ENCODE results near the gene GLRA3. TPM values are rescaled to one million over a fixed set of nuclear protein-coding genes. Genes with fewer than 3 reads are reported as not detected.

Gene GLRA3
- total and polyA plus RNA-seq, 2 donors (not counting 3 experiments of a cell fraction or from before 2014, with no cell fraction given), result not detected

DNA sequence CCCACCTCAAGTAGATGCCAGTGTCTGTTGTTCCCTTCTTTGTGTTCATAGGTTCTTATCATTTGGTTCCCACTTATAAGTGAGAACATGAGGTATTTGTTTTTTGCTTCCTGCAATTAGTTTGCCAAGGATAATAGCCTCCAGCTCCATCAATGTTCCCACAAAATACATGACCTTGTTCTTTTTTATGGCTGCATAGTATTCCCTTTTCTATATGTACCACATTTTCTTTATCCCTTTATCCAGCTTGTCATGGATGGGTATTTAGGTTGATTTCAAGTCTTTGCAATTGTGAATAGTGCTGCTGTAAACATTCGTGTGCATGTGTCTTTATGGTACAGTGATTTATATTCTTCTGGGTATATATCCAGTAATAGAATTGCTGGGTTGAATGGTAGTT, 138.4 kb downstream of the GLRA3 start:
- intact Hi-C loops (cut with micrococcal nuclease), result no loop called here
- Histone ChIP-seq H3K9ac (replicated peaks; ENCODE audit: extremely low read depth, insufficient read depth, low read length) (no peak overlapping the region), H3K36me3 (ENCODE audit: control insufficient read depth in 2 of 2, extremely low read depth in 1 of 2, insufficient read depth in 2 of 2, low read length in 2 of 2) (no peaks in the 10 kb centered on the region), H3K27ac (ENCODE audit: insufficient read depth, low read depth, low read length) (no peak overlapping the region), H3K4me2 (ENCODE audit: insufficient read depth, low read length) (no peak overlapping the region), H2AFZ (ENCODE audit: low read depth, low read length) (no peak overlapping the region), H3K4me1 (ENCODE audit: control insufficient read depth, extremely low read depth, insufficient read depth, low read length) (no peaks in the 10 kb centered on the region), H3K9me3 (replicated peaks; ENCODE audit: control insufficient read depth, insufficient read depth, low read length) (no peaks in the 10 kb centered on the region), H3K27me3 (ENCODE audit: control insufficient read depth in 2 of 2, insufficient read depth in 2 of 2, low read length in 2 of 2) (no peaks in the 10 kb centered on the region), H3K79me2 (ENCODE audit: control insufficient read depth, insufficient read depth, low read length) (no peaks in the 10 kb centered on the region), H3K9me1 (replicated peaks; ENCODE audit: control insufficient read depth, extremely low read depth, insufficient read depth, low read length) (no peaks in the 10 kb centered on the region), H4K20me1 (replicated peaks; ENCODE audit: control insufficient read depth, extremely low read depth, insufficient read depth, low read length) (no peaks in the 10 kb centered on the region), H3K4me3 (replicated peaks in 1 of 3; ENCODE audit: insufficient read depth in 1 of 3, low read depth in 1 of 3, low read length in 3 of 3) (no peak overlapping the region)
- DNase-seq (ENCODE audit: low read depth, low spot score) (no peak), FAIRE-seq (no peak)
- dilution Hi-C loops (cut with MboI; ENCODE audit: extremely low pct_ligation_motif_present, low sequenced_read_pairs), result no loop called here
- TF ChIP-seq FOS (IDR thresholded peaks at IDR 0.05; ENCODE audit: borderline replicate concordance, insufficient read depth, low read length) (no peak), MYC (IDR thresholded peaks at IDR 0.05; ENCODE audit: low read depth, low read length) (no peak), POLR2A (IDR thresholded peaks at IDR 0.05; ENCODE audit: low read depth, low read length) (no peak), GATA2 (IDR thresholded peaks at IDR 0.05; ENCODE audit: insufficient read depth, insufficient read length, low read depth, low read length) (no peak)
- TF ChIP-seq, protein P1, sequence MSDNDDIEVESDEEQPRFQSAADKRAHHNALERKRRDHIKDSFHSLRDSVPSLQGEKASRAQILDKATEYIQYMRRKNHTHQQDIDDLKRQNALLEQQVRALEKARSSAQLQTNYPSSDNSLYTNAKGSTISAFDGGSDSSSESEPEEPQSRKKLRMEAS (IDR thresholded peaks at IDR 0.05; ENCODE audit: insufficient read depth, insufficient read length), result no peak
- TF ChIP-seq, protein P2, sequence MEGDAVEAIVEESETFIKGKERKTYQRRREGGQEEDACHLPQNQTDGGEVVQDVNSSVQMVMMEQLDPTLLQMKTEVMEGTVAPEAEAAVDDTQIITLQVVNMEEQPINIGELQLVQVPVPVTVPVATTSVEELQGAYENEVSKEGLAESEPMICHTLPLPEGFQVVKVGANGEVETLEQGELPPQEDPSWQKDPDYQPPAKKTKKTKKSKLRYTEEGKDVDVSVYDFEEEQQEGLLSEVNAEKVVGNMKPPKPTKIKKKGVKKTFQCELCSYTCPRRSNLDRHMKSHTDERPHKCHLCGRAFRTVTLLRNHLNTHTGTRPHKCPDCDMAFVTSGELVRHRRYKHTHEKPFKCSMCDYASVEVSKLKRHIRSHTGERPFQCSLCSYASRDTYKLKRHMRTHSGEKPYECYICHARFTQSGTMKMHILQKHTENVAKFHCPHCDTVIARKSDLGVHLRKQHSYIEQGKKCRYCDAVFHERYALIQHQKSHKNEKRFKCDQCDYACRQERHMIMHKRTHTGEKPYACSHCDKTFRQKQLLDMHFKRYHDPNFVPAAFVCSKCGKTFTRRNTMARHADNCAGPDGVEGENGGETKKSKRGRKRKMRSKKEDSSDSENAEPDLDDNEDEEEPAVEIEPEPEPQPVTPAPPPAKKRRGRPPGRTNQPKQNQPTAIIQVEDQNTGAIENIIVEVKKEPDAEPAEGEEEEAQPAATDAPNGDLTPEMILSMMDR (IDR thresholded peaks at IDR 0.05; ENCODE audit: extremely low read depth in 1 of 2, insufficient read depth in 1 of 2, low read depth in 1 of 2, low read length in 2 of 2), result no peak
- ChIA-PET CTCF (no interaction called here), POLR2A (no interaction called here)
- BruUV-seq (replicated peaks), result no TSS peak

DNA sequence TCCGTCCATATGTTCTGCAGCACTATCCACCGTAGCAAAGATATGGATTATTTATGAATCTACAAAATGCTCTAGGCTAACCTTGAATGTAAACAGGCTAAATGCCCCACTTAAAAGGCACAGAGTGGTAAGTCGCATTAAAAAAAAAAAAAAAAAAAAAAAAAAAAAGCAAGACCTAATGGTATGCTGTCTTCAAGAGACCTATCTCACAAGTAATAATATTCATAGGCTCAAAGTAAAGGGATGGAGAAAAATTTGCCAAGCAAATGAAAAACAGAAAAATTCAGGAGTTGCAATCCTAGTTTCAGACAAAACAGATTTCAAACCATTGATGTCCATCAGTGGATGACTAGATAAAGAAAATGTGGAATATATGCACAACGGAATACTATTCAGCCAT, 139.4 kb downstream of the GLRA3 start:
- BruUV-seq (replicated peaks), result no TSS peak
- dilution Hi-C loops (cut with MboI; ENCODE audit: extremely low pct_ligation_motif_present, low sequenced_read_pairs), result no loop called here
- H4K20me1 ChIP-seq (replicated peaks; ENCODE audit: control insufficient read depth, extremely low read depth, insufficient read depth, low read length), result no peaks in the 10 kb centered on the region
- no peak overlapping the region for H3K9ac ChIP-seq (replicated peaks; ENCODE audit: extremely low read depth, insufficient read depth, low read length)
- CTCF ChIA-PET, result no interaction called here
- POLR2A ChIA-PET, result no interaction called here
- H3K4me1 ChIP-seq (ENCODE audit: control insufficient read depth, extremely low read depth, insufficient read depth, low read length), result no peaks in the 10 kb centered on the region
- H3K9me3 ChIP-seq (replicated peaks; ENCODE audit: control insufficient read depth, insufficient read depth, low read length), result no peaks in the 10 kb centered on the region
- no peaks in the 10 kb centered on the region for H3K9me1 ChIP-seq (replicated peaks; ENCODE audit: control insufficient read depth, extremely low read depth, insufficient read depth, low read length)
- H3K4me3 ChIP-seq (replicated peaks in 1 of 3; ENCODE audit: insufficient read depth in 1 of 3, low read depth in 1 of 3, low read length in 3 of 3), result no peak overlapping the region
- no peak for DNase-seq (ENCODE audit: low read depth, low spot score)
- no peak overlapping the region for H3K27ac ChIP-seq (ENCODE audit: insufficient read depth, low read depth, low read length)
- intact Hi-C loops (cut with micrococcal nuclease), result no loop called here
- H2AFZ ChIP-seq (ENCODE audit: low read depth, low read length), result no peak overlapping the region
- TF ChIP-seq EZH2 (IDR thresholded peaks at IDR 0.05; ENCODE audit: borderline replicate concordance, low read depth, low read length, severe bottlenecking) (no peak), FOS (IDR thresholded peaks at IDR 0.05; ENCODE audit: borderline replicate concordance, insufficient read depth, low read length) (no peak), JUN (IDR thresholded peaks at IDR 0.05; ENCODE audit: borderline replicate concordance, insufficient read depth, insufficient read length, low read depth) (no peak), POLR2AphosphoS5 (IDR thresholded peaks at IDR 0.05; ENCODE audit: insufficient read depth, low read depth, low read length) (no peak), GATA2 (IDR thresholded peaks at IDR 0.05; ENCODE audit: insufficient read depth, insufficient read length, low read depth, low read length) (no peak), POLR2A (IDR thresholded peaks at IDR 0.05; ENCODE audit: low read depth, low read length) (no peak), MYC (IDR thresholded peaks at IDR 0.05; ENCODE audit: low read depth, low read length) (no peak)
- TF ChIP-seq, protein P1 (IDR thresholded peaks at IDR 0.05; ENCODE audit: insufficient read depth, insufficient read length), result no peak
- TF ChIP-seq, protein P2 (IDR thresholded peaks at IDR 0.05; ENCODE audit: extremely low read depth in 1 of 2, insufficient read depth in 1 of 2, low read depth in 1 of 2, low read length in 2 of 2), result no peak
- no peak for FAIRE-seq
- H3K27me3 ChIP-seq (ENCODE audit: control insufficient read depth in 2 of 2, insufficient read depth in 2 of 2, low read length in 2 of 2), result no peaks in the 10 kb centered on the region
- H3K4me2 ChIP-seq (ENCODE audit: insufficient read depth, low read length), result no peak overlapping the region
- H3K79me2 ChIP-seq (ENCODE audit: control insufficient read depth, insufficient read depth, low read length), result no peaks in the 10 kb centered on the region
- H3K36me3 ChIP-seq (ENCODE audit: control insufficient read depth in 2 of 2, extremely low read depth in 1 of 2, insufficient read depth in 2 of 2, low read length in 2 of 2), result no peaks in the 10 kb centered on the region
